ENCODE data around the gene TAPT1.

The TAPT1 gene

DNA sequence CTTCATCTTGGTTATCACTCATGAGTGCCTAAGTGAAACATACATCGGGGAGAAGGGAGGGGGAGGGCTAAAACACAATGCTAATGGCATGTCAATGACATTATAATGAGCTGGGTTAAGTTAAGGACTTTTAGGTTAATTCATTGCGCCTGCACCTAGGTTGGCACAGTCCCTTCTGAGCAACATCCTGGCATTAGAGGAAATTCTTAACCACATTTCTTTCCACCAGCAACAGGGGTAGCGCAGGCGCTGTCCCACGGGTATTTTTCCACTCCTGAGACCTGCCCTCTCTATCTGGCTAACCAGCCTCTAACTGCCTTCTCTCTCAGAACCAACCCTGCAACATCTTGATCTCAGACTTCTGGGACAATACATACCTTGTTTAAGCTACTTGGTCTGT, 103.5 kb downstream of the TAPT1 start:
- no peak for TF ChIP-seq EP300 (IDR thresholded peaks at IDR 0.05; ENCODE audit: borderline replicate concordance)

DNA sequence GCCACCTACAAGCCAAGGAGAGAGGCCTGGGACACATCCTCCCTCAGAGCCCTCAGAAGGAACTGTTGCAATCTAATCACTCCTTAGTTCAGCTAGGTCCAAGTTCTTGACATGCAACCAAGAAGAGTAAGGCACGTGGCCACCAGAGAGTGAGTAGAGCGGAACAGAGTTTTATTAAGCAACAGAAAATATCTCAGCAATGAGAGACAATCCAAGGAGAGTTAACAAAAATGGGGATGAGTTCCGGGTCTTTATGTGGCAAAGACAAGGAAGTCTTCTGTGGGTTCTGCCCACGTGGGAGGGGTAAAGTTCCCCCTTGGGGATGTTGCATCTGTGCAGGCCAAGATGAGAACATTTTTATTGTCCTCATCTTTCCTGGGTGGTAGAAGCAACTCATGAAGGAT, 104.0 kb downstream of the TAPT1 start:
- TF ChIP-seq, protein P1, sequence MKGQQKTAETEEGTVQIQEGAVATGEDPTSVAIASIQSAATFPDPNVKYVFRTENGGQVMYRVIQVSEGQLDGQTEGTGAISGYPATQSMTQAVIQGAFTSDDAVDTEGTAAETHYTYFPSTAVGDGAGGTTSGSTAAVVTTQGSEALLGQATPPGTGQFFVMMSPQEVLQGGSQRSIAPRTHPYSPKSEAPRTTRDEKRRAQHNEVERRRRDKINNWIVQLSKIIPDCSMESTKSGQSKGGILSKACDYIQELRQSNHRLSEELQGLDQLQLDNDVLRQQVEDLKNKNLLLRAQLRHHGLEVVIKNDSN (IDR thresholded peaks at IDR 0.05) = peak; percentile 57
- TF ChIP-seq MAX (IDR thresholded peaks at IDR 0.05) (peak; percentile 53; the same call in 1 of the 2 replicates), NFIC (IDR thresholded peaks at IDR 0.05) (no peak)

GRCh38 chr4:16120720-16121119, 105.6 kb downstream of the TAPT1 start:
- TF ChIP-seq EGR1 (IDR thresholded peaks at IDR 0.05) (no peak), ZBTB7A (IDR thresholded peaks at IDR 0.05; ENCODE audit: low read depth) (no peak), CREB1 (IDR thresholded peaks at IDR 0.05; ENCODE audit: low read depth) (no peak), FOXM1 (IDR thresholded peaks at IDR 0.05; ENCODE audit: borderline replicate concordance, low read depth) (no peak), CEBPB (IDR thresholded peaks at IDR 0.05) (no peak), RAD21 (IDR thresholded peaks at IDR 0.05; ENCODE audit: low read depth) (no peak), MAX (IDR thresholded peaks at IDR 0.05) (no peak), TAF1 (IDR thresholded peaks at IDR 0.05; ENCODE audit: low read depth) (no peak)
- TF ChIP-seq, protein P1 (IDR thresholded peaks at IDR 0.05) = no peak
- TF ChIP-seq, protein P2, sequence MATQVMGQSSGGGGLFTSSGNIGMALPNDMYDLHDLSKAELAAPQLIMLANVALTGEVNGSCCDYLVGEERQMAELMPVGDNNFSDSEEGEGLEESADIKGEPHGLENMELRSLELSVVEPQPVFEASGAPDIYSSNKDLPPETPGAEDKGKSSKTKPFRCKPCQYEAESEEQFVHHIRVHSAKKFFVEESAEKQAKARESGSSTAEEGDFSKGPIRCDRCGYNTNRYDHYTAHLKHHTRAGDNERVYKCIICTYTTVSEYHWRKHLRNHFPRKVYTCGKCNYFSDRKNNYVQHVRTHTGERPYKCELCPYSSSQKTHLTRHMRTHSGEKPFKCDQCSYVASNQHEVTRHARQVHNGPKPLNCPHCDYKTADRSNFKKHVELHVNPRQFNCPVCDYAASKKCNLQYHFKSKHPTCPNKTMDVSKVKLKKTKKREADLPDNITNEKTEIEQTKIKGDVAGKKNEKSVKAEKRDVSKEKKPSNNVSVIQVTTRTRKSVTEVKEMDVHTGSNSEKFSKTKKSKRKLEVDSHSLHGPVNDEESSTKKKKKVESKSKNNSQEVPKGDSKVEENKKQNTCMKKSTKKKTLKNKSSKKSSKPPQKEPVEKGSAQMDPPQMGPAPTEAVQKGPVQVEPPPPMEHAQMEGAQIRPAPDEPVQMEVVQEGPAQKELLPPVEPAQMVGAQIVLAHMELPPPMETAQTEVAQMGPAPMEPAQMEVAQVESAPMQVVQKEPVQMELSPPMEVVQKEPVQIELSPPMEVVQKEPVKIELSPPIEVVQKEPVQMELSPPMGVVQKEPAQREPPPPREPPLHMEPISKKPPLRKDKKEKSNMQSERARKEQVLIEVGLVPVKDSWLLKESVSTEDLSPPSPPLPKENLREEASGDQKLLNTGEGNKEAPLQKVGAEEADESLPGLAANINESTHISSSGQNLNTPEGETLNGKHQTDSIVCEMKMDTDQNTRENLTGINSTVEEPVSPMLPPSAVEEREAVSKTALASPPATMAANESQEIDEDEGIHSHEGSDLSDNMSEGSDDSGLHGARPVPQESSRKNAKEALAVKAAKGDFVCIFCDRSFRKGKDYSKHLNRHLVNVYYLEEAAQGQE (IDR thresholded peaks at IDR 0.05; ENCODE audit: low read depth) = no peak

- no peak for TF ChIP-seq CEBPB (IDR thresholded peaks at IDR 0.05)
- TF ChIP-seq MAX (IDR thresholded peaks at IDR 0.05) = no peak
- TF ChIP-seq, protein P1 (IDR thresholded peaks at IDR 0.05) = no peak
Observed at GRCh38 chr4:16119981-16120380, 106.3 kb downstream of the TAPT1 start.

- TF ChIP-seq FOXM1 (IDR thresholded peaks at IDR 0.05; ENCODE audit: borderline replicate concordance, low read depth) (no peak), TEAD4 (IDR thresholded peaks at IDR 0.05) (no peak), EGR1 (IDR thresholded peaks at IDR 0.05) (no peak), YY1 (IDR thresholded peaks at IDR 0.05; ENCODE audit: low read depth) (no peak), CEBPB (IDR thresholded peaks at IDR 0.05) (no peak), MAX (IDR thresholded peaks at IDR 0.05) (no peak), RAD21 (IDR thresholded peaks at IDR 0.05; ENCODE audit: low read depth) (no peak), ZBTB7A (IDR thresholded peaks at IDR 0.05; ENCODE audit: low read depth) (no peak), CREB1 (IDR thresholded peaks at IDR 0.05; ENCODE audit: low read depth) (no peak), NFIC (IDR thresholded peaks at IDR 0.05) (no peak), TAF1 (IDR thresholded peaks at IDR 0.05; ENCODE audit: low read depth) (no peak), TCF12 (IDR thresholded peaks at IDR 0.05; ENCODE audit: low read depth) (no peak), EP300 (IDR thresholded peaks at IDR 0.05; ENCODE audit: borderline replicate concordance) (no peak)
- TF ChIP-seq, protein P1 (IDR thresholded peaks at IDR 0.05) = no peak
- TF ChIP-seq, protein P2 (IDR thresholded peaks at IDR 0.05; ENCODE audit: low read depth) = no peak
Observed at GRCh38 chr4:16118090-16118489, 108.2 kb downstream of the TAPT1 start.

DNA sequence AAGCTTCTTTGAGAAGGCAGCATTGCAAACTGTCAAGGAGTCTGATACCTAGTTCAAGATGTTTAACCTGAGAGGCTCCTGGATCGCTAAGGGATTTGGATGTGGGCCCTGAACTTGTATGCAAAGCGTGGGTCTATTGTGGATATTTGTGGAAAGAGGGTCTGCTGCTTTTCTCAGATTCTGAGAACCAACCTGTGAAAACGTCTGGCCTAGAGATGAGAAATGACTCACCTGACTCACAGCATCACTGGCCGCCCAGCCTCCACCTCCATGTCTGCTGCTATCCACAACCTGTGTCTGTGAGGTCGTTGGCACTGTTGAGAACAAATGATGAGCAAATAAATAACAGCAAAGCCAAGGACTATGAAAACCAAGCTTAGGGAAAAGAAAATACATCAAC, 109.1 kb downstream of the TAPT1 start:
- TF ChIP-seq ZBTB7A (IDR thresholded peaks at IDR 0.05; ENCODE audit: low read depth) = no peak
- TF ChIP-seq NFIC (IDR thresholded peaks at IDR 0.05) = no peak
- TF ChIP-seq EGR1 (IDR thresholded peaks at IDR 0.05) = no peak
- TF ChIP-seq TCF12 (IDR thresholded peaks at IDR 0.05; ENCODE audit: low read depth) = no peak
- no peak for TF ChIP-seq FOXM1 (IDR thresholded peaks at IDR 0.05; ENCODE audit: borderline replicate concordance, low read depth)
- no peak for TF ChIP-seq RAD21 (IDR thresholded peaks at IDR 0.05; ENCODE audit: low read depth)
- no peak for TF ChIP-seq YY1 (IDR thresholded peaks at IDR 0.05; ENCODE audit: low read depth)
- no peak for TF ChIP-seq TEAD4 (IDR thresholded peaks at IDR 0.05)
- TF ChIP-seq, protein P1 (IDR thresholded peaks at IDR 0.05) = no peak
